Measurements from ENCODE around the gene CBFA2T2. TPM values are rescaled to one million over a fixed set of nuclear protein-coding genes. Genes with fewer than 3 reads are reported as not detected.

CBFA2T2 gene
- total and polyA plus RNA-seq, 10 of the 15 experiments (the other 5 are each of a cell fraction or from before 2014, with no cell fraction given), result 0.61 to 8.6 (median 5.5) TPM

GRCh38 chr20:33648396-33649004 lies 158.6 kb downstream of the CBFA2T2 start:
- Histone ChIP-seq H3K27ac (ENCODE audit: control insufficient read depth, insufficient read depth) (no peak overlapping the region), H3K9ac (ENCODE audit: control insufficient read depth, insufficient read depth, low read length) (no peak overlapping the region), H3K9me3 (replicated peaks; ENCODE audit: control insufficient read depth, insufficient read depth, low read length) (no peaks in the 10 kb centered on the region), H3K79me2 (ENCODE audit: control insufficient read depth, insufficient read depth, low read length) (no peaks in the 10 kb centered on the region), H3K4me1 (ENCODE audit: control insufficient read depth, insufficient read depth, low read length) (peaks cover 37% of the 10 kb centered on the region), H4K20me1 (ENCODE audit: control insufficient read depth, insufficient read depth) (peaks cover 4% of the 10 kb centered on the region; the same call in 1 of the 2 replicates), H3K4me3 (no peak overlapping the region), H3K27me3 (replicated peaks in 1 of 2; ENCODE audit: control insufficient read depth in 2 of 2, insufficient read depth in 2 of 2, low read length in 1 of 2) (no peaks in the 10 kb centered on the region; a peak in 1 of 4 replicates), H2AFZ (ENCODE audit: control insufficient read depth, low read depth, low read length) (no peak overlapping the region), H3K4me2 (ENCODE audit: control insufficient read depth, insufficient read depth) (peak overlapping the region; percentile 62), H3K36me3 (ENCODE audit: control insufficient read depth in 2 of 2, insufficient read depth in 2 of 2, low read length in 1 of 2) (0 out of 4 replicates have a peak, but pooled peaks cover 0 to 3% of the 10 kb centered on the region in 2 experiments)
- POLR2A ChIA-PET, result no interaction called here
- BruUV-seq (replicated peaks), result no TSS peak
- SMC1A ChIA-PET (ENCODE audit: uncharacterized antibody, unreplicated experiment), result interaction anchor here (1.2 to 1.8 kb wide), 3 partner anchors 18 to 48 kb away, joined by 4 to 6 read pairs (median 4); partner anchors contain the start of gene ACTL10
- DNase-seq (ENCODE audit: low read depth, low spot score) (no peak), FAIRE-seq (no peak), ATAC-seq (no peak)
- CTCF ChIA-PET, result interaction anchor here (0.7 to 1.2 kb wide), 3 partner anchors 128 to 386 kb away, joined by 3 to 4 read pairs (median 3); no protein-coding TSS in a partner anchor
- WGBS (ENCODE audit: insufficient coverage, insufficient replicate concordance, low lambda C conversion rate, missing lambda C conversion rate), result 69% methylated on average over 14 of the region's 14 CpGs
- in situ Hi-C loops (cut with MboI), result no loop called here
- RAD21 ChIA-PET (ENCODE audit: unreplicated experiment), result interaction anchor here (1.2 kb wide), 1 partner anchor 148 kb away, joined by 5 read pairs; no protein-coding TSS in a partner anchor
- intact Hi-C loops (cut with micrococcal nuclease; ENCODE audit: unreplicated experiment), result no loop called here
- no peak for TF ChIP-seq RCOR1 (conservative IDR thresholded peaks at IDR 0.05; ENCODE audit: low read depth, low read length)
- no peak for TF ChIP-seq IRF4 (IDR thresholded peaks at IDR 0.05; ENCODE audit: low read depth, low read length)
- TF ChIP-seq KDM1A (IDR thresholded peaks at IDR 0.05; ENCODE audit: borderline replicate concordance), result no peak
- TF ChIP-seq RELB (IDR thresholded peaks at IDR 0.05; ENCODE audit: low read depth), result no peak
- TF ChIP-seq CREM (IDR thresholded peaks at IDR 0.05; ENCODE audit: low read depth), result no peak
- TF ChIP-seq ESRRA (IDR thresholded peaks at IDR 0.05; ENCODE audit: low read length), result no peak
- no peak for TF ChIP-seq GATAD2B (conservative IDR thresholded peaks at IDR 0.05; ENCODE audit: low read depth)
- TF ChIP-seq RB1 (IDR thresholded peaks at IDR 0.05; ENCODE audit: borderline replicate concordance), result no peak
- no peak for TF ChIP-seq CREB1 (IDR thresholded peaks at IDR 0.05; ENCODE audit: low read depth)
- TF ChIP-seq, protein P1, sequence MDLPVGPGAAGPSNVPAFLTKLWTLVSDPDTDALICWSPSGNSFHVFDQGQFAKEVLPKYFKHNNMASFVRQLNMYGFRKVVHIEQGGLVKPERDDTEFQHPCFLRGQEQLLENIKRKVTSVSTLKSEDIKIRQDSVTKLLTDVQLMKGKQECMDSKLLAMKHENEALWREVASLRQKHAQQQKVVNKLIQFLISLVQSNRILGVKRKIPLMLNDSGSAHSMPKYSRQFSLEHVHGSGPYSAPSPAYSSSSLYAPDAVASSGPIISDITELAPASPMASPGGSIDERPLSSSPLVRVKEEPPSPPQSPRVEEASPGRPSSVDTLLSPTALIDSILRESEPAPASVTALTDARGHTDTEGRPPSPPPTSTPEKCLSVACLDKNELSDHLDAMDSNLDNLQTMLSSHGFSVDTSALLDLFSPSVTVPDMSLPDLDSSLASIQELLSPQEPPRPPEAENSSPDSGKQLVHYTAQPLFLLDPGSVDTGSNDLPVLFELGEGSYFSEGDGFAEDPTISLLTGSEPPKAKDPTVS (IDR thresholded peaks at IDR 0.05; ENCODE audit: low read depth, low read length), result no peak
- no peak for TF ChIP-seq ELK1 (IDR thresholded peaks at IDR 0.05; ENCODE audit: low read depth, low read length)
- TF ChIP-seq, protein P2, sequence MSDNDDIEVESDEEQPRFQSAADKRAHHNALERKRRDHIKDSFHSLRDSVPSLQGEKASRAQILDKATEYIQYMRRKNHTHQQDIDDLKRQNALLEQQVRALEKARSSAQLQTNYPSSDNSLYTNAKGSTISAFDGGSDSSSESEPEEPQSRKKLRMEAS (IDR thresholded peaks at IDR 0.05; ENCODE audit: low read depth, low read length), result no peak
- TF ChIP-seq ZBTB33 (IDR thresholded peaks at IDR 0.05), result no peak
- TF ChIP-seq MYC (IDR thresholded peaks at IDR 0.05; ENCODE audit: insufficient read depth, insufficient read length, insufficient replicate concordance, low read length, severe bottlenecking), result no peak
- no peak for TF ChIP-seq ZSCAN29 (IDR thresholded peaks at IDR 0.05)
- no peak for TF ChIP-seq TARDBP (IDR thresholded peaks at IDR 0.05; ENCODE audit: borderline replicate concordance)
- TF ChIP-seq RAD21 (IDR thresholded peaks at IDR 0.05; ENCODE audit: insufficient read depth, low read depth, low read length), result no peak
